ENCODE data around the gene SLIT1. TPM values are rescaled to one million over a fixed set of nuclear protein-coding genes. Genes with fewer than 3 reads are reported as not detected.

SLIT1 gene
- total and polyA plus RNA-seq, 2 donors (not counting 1 experiment from before 2014, with no cell fraction given): 0.15 to 0.49 TPM

DNA sequence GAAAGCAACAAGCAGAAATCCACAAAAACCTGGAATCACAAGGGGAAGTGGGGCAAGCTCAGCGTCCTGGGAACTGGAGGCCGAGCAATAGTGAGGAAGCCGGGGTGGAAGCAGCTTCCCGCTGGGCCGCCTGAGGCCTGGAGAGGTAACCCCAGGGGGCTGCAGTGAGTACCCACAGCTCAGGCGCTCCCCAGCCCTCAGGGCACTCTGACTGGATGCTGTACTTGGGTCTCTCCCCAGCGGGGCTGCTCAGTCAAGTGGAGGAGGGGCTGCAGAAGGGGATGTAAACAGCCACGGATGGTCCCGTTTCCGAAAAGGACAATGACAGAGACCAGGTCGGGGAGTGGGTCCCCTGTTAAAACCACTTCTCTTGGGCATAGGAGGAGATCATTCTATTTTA, 50.3 kb downstream of the SLIT1 start:
- H3K9me3 ChIP-seq (ENCODE audit: control extremely low read depth in 1 of 3, control insufficient read depth in 2 of 3, insufficient read depth in 1 of 3, low read length in 2 of 3): no peaks in the 10 kb centered on the region
- peaks cover 24% of the 10 kb centered on the region for H3K27me3 Mint-ChIP-seq
- H4K20me1 ChIP-seq (ENCODE audit: control insufficient read depth, insufficient read depth, low read length, poor library complexity, severe bottlenecking): no peaks in the 10 kb centered on the region
- no peak overlapping the region for H3K4me3 Mint-ChIP-seq
- no peaks in the 10 kb centered on the region for H3K36me3 ChIP-seq (replicated peaks in 1 of 2; ENCODE audit: control extremely low read depth in 1 of 2, control insufficient read depth in 1 of 2, extremely low read depth in 1 of 2, insufficient read depth in 2 of 2, low read length in 1 of 2)
- no peaks in the 10 kb centered on the region for H3K4me1 ChIP-seq (ENCODE audit: control insufficient read depth in 2 of 2, insufficient read depth in 2 of 2, low read length in 2 of 2)
- no peak overlapping the region for H3K4me3 ChIP-seq (ENCODE audit: control extremely low read depth in 1 of 5, extremely low read depth in 1 of 5, insufficient read depth in 1 of 5, low read depth in 2 of 5, low read length in 4 of 5)
- 82% methylated on average over 8 of the region's 11 CpGs for WGBS (ENCODE audit: insufficient coverage)
- DNase-seq: no peak
- no peak overlapping the region for H2AFZ ChIP-seq (ENCODE audit: insufficient read depth, low read depth, low read length, poor library complexity, severe bottlenecking)
- H3K9ac ChIP-seq (ENCODE audit: low read length): no peak overlapping the region
- H3K9me3 Mint-ChIP-seq (ENCODE audit: insufficient read depth): no peaks in the 10 kb centered on the region
- ChIA-PET CTCF (no interaction called here), POLR2A (no interaction called here)
- intact Hi-C loops (cut with micrococcal nuclease): no loop called here
- H3K4me2 ChIP-seq (replicated peaks; ENCODE audit: low read depth, low read length, poor library complexity, severe bottlenecking): no peak overlapping the region
- H3K27ac Mint-ChIP-seq: no peak overlapping the region
- H3K27me3 ChIP-seq (replicated peaks in 1 of 4; ENCODE audit: control extremely low read depth in 1 of 4, control insufficient read depth in 3 of 4, insufficient read depth in 4 of 4, low read length in 3 of 4): peaks cover 0 to 9% (median 4%) of the 10 kb centered on the region in 4 experiments
- H3K79me2 ChIP-seq (ENCODE audit: control insufficient read depth, insufficient read depth, low read length): no peaks in the 10 kb centered on the region
- no peak for TF ChIP-seq EZH2 (IDR thresholded peaks at IDR 0.05; ENCODE audit: borderline replicate concordance, insufficient read depth, low read depth, low read length, poor library complexity, severe bottlenecking)
- TF ChIP-seq, protein P1, sequence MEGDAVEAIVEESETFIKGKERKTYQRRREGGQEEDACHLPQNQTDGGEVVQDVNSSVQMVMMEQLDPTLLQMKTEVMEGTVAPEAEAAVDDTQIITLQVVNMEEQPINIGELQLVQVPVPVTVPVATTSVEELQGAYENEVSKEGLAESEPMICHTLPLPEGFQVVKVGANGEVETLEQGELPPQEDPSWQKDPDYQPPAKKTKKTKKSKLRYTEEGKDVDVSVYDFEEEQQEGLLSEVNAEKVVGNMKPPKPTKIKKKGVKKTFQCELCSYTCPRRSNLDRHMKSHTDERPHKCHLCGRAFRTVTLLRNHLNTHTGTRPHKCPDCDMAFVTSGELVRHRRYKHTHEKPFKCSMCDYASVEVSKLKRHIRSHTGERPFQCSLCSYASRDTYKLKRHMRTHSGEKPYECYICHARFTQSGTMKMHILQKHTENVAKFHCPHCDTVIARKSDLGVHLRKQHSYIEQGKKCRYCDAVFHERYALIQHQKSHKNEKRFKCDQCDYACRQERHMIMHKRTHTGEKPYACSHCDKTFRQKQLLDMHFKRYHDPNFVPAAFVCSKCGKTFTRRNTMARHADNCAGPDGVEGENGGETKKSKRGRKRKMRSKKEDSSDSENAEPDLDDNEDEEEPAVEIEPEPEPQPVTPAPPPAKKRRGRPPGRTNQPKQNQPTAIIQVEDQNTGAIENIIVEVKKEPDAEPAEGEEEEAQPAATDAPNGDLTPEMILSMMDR (IDR thresholded peaks at IDR 0.05): no peak
- no peak overlapping the region for H3K27ac ChIP-seq (ENCODE audit: low read length in 2 of 2)
- H3K4me1 Mint-ChIP-seq: no peaks in the 10 kb centered on the region
- no peak for ATAC-seq (ENCODE audit: low read depth)

DNA sequence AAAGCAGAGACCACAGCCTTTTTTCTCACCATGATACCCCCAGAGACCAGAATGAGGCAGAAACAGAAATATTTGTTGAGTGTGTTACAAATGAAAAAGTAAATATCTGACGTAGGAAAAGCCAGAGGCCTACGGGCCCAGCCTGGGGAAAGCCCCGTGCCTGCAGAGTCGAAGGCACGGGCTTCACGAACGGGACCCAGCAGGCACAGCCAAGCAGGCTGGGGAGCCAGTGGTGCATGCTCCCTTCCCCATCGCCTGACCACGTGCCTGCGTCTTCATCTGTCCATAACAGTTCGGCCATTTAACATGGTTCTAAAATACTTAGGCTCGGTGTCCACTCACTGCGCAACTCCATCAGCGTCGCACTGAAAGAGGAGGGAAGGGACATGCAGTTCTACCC, 50.8 kb downstream of the SLIT1 start:
- H3K4me2 ChIP-seq (replicated peaks; ENCODE audit: low read depth, low read length, poor library complexity, severe bottlenecking): no peak overlapping the region
- no peaks in the 10 kb centered on the region for H3K36me3 ChIP-seq (replicated peaks in 1 of 2; ENCODE audit: control extremely low read depth in 1 of 2, control insufficient read depth in 1 of 2, extremely low read depth in 1 of 2, insufficient read depth in 2 of 2, low read length in 1 of 2)
- peaks cover 24% of the 10 kb centered on the region for H3K27me3 Mint-ChIP-seq
- H3K9me3 Mint-ChIP-seq (ENCODE audit: insufficient read depth): no peaks in the 10 kb centered on the region
- H3K27me3 ChIP-seq (replicated peaks in 1 of 4; ENCODE audit: control extremely low read depth in 1 of 4, control insufficient read depth in 3 of 4, insufficient read depth in 4 of 4, low read length in 3 of 4): peaks cover 0 to 6% (median 2%) of the 10 kb centered on the region in 4 experiments
- intact Hi-C loops (cut with micrococcal nuclease): no loop called here
- TF ChIP-seq EZH2 (IDR thresholded peaks at IDR 0.05; ENCODE audit: borderline replicate concordance, insufficient read depth, low read depth, low read length, poor library complexity, severe bottlenecking): no peak
- TF ChIP-seq, protein P1 (IDR thresholded peaks at IDR 0.05): no peak
- no peaks in the 10 kb centered on the region for H4K20me1 ChIP-seq (ENCODE audit: control insufficient read depth, insufficient read depth, low read length, poor library complexity, severe bottlenecking)
- H3K27ac Mint-ChIP-seq: no peak overlapping the region
- H2AFZ ChIP-seq (ENCODE audit: insufficient read depth, low read depth, low read length, poor library complexity, severe bottlenecking): no peak overlapping the region
- ChIA-PET CTCF (no interaction called here), POLR2A (no interaction called here)
- DNase-seq: no peak
- no peak overlapping the region for H3K27ac ChIP-seq (ENCODE audit: low read length in 2 of 2)
- H3K9me3 ChIP-seq (ENCODE audit: control extremely low read depth in 1 of 3, control insufficient read depth in 2 of 3, insufficient read depth in 1 of 3, low read length in 2 of 3): no peaks in the 10 kb centered on the region
- H3K4me1 ChIP-seq (ENCODE audit: control insufficient read depth in 2 of 2, insufficient read depth in 2 of 2, low read length in 2 of 2): no peaks in the 10 kb centered on the region
- 91% methylated on average over 15 of the region's 15 CpGs for WGBS (ENCODE audit: insufficient coverage)
- no peak overlapping the region for H3K9ac ChIP-seq (ENCODE audit: low read length)
- H3K4me1 Mint-ChIP-seq: no peaks in the 10 kb centered on the region
- no peaks in the 10 kb centered on the region for H3K79me2 ChIP-seq (ENCODE audit: control insufficient read depth, insufficient read depth, low read length)
- no peak overlapping the region for H3K4me3 Mint-ChIP-seq
- ATAC-seq (ENCODE audit: low read depth): no peak
- H3K4me3 ChIP-seq (ENCODE audit: control extremely low read depth in 1 of 5, extremely low read depth in 1 of 5, insufficient read depth in 1 of 5, low read depth in 2 of 5, low read length in 4 of 5): no peak overlapping the region
